ENCODE data around the gene ZNF227.

GRCh38 chr19:44255705-44256411 lies 43.5 kb downstream of the ZNF227 start:
- TF ChIP-seq CTCF (IDR thresholded peaks at IDR 0.05) (no peak), POLR2AphosphoS5 (IDR thresholded peaks at IDR 0.05) (no peak), POLR2A (IDR thresholded peaks at IDR 0.05) (no peak)
